ENCODE data around the gene PDCD11.

PDCD11 gene

GRCh38 chr10:103493916-103494877 lies 97.8 kb downstream of the PDCD11 start:
- CTCF ChIA-PET = interaction anchor here (2.4 kb wide), 1 partner anchor 48 kb away, joined by 8 read pairs; no protein-coding TSS in a partner anchor

GRCh38 chr10:103495321-103495720 lies 98.9 kb downstream of the PDCD11 start:
- POLR2A ChIA-PET = no interaction called here
- CTCF ChIA-PET = no interaction called here
- TF ChIP-seq BHLHE40 (IDR thresholded peaks at IDR 0.05; ENCODE audit: borderline replicate concordance) (no peak), FOXK2 (IDR thresholded peaks at IDR 0.05) (no peak), NFRKB (IDR thresholded peaks at IDR 0.05) (no peak), SP1 (IDR thresholded peaks at IDR 0.05) (no peak), FOXM1 (IDR thresholded peaks at IDR 0.05; ENCODE audit: borderline replicate concordance) (no peak), ELF4 (IDR thresholded peaks at IDR 0.05) (no peak), SUZ12 (IDR thresholded peaks at IDR 0.05) (no peak), CTBP1 (IDR thresholded peaks at IDR 0.05; ENCODE audit: borderline replicate concordance) (no peak), LEF1 (IDR thresholded peaks at IDR 0.05; ENCODE audit: borderline replicate concordance) (no peak), PKNOX1 (IDR thresholded peaks at IDR 0.05) (no peak), ZNF384 (IDR thresholded peaks at IDR 0.05) (no peak), TARDBP (IDR thresholded peaks at IDR 0.05) (no peak), L3MBTL2 (conservative IDR thresholded peaks at IDR 0.05) (no peak), ARNT (IDR thresholded peaks at IDR 0.05) (no peak), HDGF (IDR thresholded peaks at IDR 0.05; ENCODE audit: borderline replicate concordance) (no peak), FOXA1 (IDR thresholded peaks at IDR 0.05) (no peak)
- no peak for DNase-seq (ENCODE audit: extremely low spot score)

More at GRCh38 chr10:103493916-103494877, 97.8 kb downstream of the PDCD11 start:
- POLR2A ChIA-PET = no interaction called here
- TF ChIP-seq SUZ12 (IDR thresholded peaks at IDR 0.05) = no peak
- no peak for TF ChIP-seq TARDBP (IDR thresholded peaks at IDR 0.05)
- TF ChIP-seq L3MBTL2 (conservative IDR thresholded peaks at IDR 0.05) = no peak
- no peak for TF ChIP-seq NFRKB (IDR thresholded peaks at IDR 0.05)
- no peak for TF ChIP-seq LEF1 (IDR thresholded peaks at IDR 0.05; ENCODE audit: borderline replicate concordance)
- no peak for TF ChIP-seq CTBP1 (IDR thresholded peaks at IDR 0.05; ENCODE audit: borderline replicate concordance)
- TF ChIP-seq PKNOX1 (IDR thresholded peaks at IDR 0.05) = no peak
- TF ChIP-seq HDGF (IDR thresholded peaks at IDR 0.05; ENCODE audit: borderline replicate concordance) = no peak
- TF ChIP-seq FOXK2 (IDR thresholded peaks at IDR 0.05) = no peak
- TF ChIP-seq ELF4 (IDR thresholded peaks at IDR 0.05) = no peak
- TF ChIP-seq FOXA1 (IDR thresholded peaks at IDR 0.05) = no peak
- TF ChIP-seq ARNT (IDR thresholded peaks at IDR 0.05) = no peak
- TF ChIP-seq FOXM1 (IDR thresholded peaks at IDR 0.05; ENCODE audit: borderline replicate concordance) = no peak
- TF ChIP-seq SP1 (IDR thresholded peaks at IDR 0.05) = no peak
- TF ChIP-seq ZNF384 (IDR thresholded peaks at IDR 0.05) = no peak
- peak; percentile 38 for DNase-seq (ENCODE audit: extremely low spot score)
